Measurements from ENCODE around the gene HIP1.
A peak's percentile ranks its signal among the peaks of the same experiment; 100 is the strongest.

- TF ChIP-seq MYC (IDR thresholded peaks at IDR 0.05; ENCODE audit: low read depth, low read length) (no peak), CTCF (IDR thresholded peaks at IDR 0.05; ENCODE audit: low read depth, low read length) (no peak), POLR2A (IDR thresholded peaks at IDR 0.05; ENCODE audit: extremely low read depth, insufficient read length) (no peak), MAX (IDR thresholded peaks at IDR 0.05; ENCODE audit: low read depth, low read length) (peak; percentile 50; the same call in 1 of the 2 replicates)
Measured at GRCh38 chr7:75630549-75630948, 108.2 kb downstream of the HIP1 start.
